BLaER1 (cell line): Measurements from ENCODE around the gene NEMP1.

Experiments
- H3K27ac ChIP-seq: shearing (Covaris generic); formaldehyde crosslinking; 2 replicates; pipeline ENCODE4 v1.8.1; 2022
- H3K27me3 ChIP-seq: shearing (Covaris generic); formaldehyde crosslinking; 2 replicates; pipeline ENCODE4 v1.8.1; 2022
- H3K36me3 ChIP-seq: shearing (Covaris generic); formaldehyde crosslinking; 2 replicates; pipeline ENCODE4 v1.8.1; 2022
- H3K4me1 ChIP-seq: shearing (Covaris generic); formaldehyde crosslinking; 2 replicates; pipeline ENCODE4 v1.8.1; 2022
- H3K4me2 ChIP-seq: shearing (Covaris generic); formaldehyde crosslinking; 2 replicates; pipeline ENCODE4 v1.8.1; 2022
- H3K4me3 ChIP-seq: shearing (Covaris generic); formaldehyde crosslinking; 2 replicates; pipeline ENCODE4 v1.8.1; 2022
- H3K9ac ChIP-seq: shearing (Covaris generic); formaldehyde crosslinking; 2 replicates; pipeline ENCODE4 v1.8.1; 2022
- H3K9me3 ChIP-seq: shearing (Covaris generic); formaldehyde crosslinking; 2 replicates; pipeline ENCODE4 v1.8.1; 2022
- H4K20me1 ChIP-seq: shearing (Covaris generic); formaldehyde crosslinking; 2 replicates; pipeline ENCODE4 v1.8.1; 2022
- Cebpa-rat ChIP-seq: shearing (Covaris generic); IDR thresholded peaks from 2 replicates; pipeline ENCODE4 v1.8.1; 2022

Gene NEMP1

GRCh38 chr12:57096748-57097553 lies 18.4 kb upstream of the NEMP1 start:
- Histone ChIP-seq H3K4me3 (no peak overlapping the region), H3K27ac (peak overlapping the region; percentile 24; the same call in 1 of the 2 replicates), H3K9ac (peak overlapping the region; percentile 28; the same call in 1 of the 2 replicates), H3K4me1 (peaks cover 68% of the 10 kb centered on the region), H3K9me3 (no peaks in the 10 kb centered on the region), H4K20me1 (peaks cover 37% of the 10 kb centered on the region), H3K27me3 (no peaks in the 10 kb centered on the region), H3K4me2 (peak overlapping the region; percentile 59; the same call in 1 of the 2 replicates), H3K36me3 (peaks cover 84% of the 10 kb centered on the region)
- no peak for TF ChIP-seq Cebpa-rat

GRCh38 chr12:57096099-57096572 lies 17.5 kb upstream of the NEMP1 start:
- Histone ChIP-seq H3K36me3 (peaks cover 85% of the 10 kb centered on the region), H3K4me1 (peaks cover 74% of the 10 kb centered on the region), H4K20me1 (peaks cover 45% of the 10 kb centered on the region), H3K4me2 (no peak overlapping the region), H3K27ac (peak overlapping the region; percentile 24), H3K9ac (no peak overlapping the region), H3K9me3 (no peaks in the 10 kb centered on the region), H3K4me3 (no peak overlapping the region), H3K27me3 (no peaks in the 10 kb centered on the region)
- TF ChIP-seq Cebpa-rat = no peak

- Histone ChIP-seq H3K9ac (peak overlapping the region; percentile 27; the same call in 1 of the 2 replicates), H3K36me3 (peaks cover 92% of the 10 kb centered on the region), H3K4me3 (no peak overlapping the region), H4K20me1 (peaks cover 52% of the 10 kb centered on the region), H3K9me3 (no peaks in the 10 kb centered on the region), H3K4me1 (peaks cover 81% of the 10 kb centered on the region), H3K27ac (peak overlapping the region; percentile 24; the same call in 1 of the 2 replicates), H3K4me2 (no peak overlapping the region), H3K27me3 (no peaks in the 10 kb centered on the region)
- TF ChIP-seq Cebpa-rat = no peak
These were observed 16.8 kb upstream of the NEMP1 start for GRCh38 chr12:57095440-57095839.

- H3K9ac ChIP-seq = peak overlapping the region; percentile 27
- H3K4me1 ChIP-seq = peaks cover 79% of the 10 kb centered on the region
- H3K27me3 ChIP-seq = no peaks in the 10 kb centered on the region
- TF ChIP-seq Cebpa-rat = no peak
- no peak overlapping the region for H3K4me3 ChIP-seq
- H3K4me2 ChIP-seq = peak overlapping the region; percentile 78
- H3K9me3 ChIP-seq = no peaks in the 10 kb centered on the region
- H4K20me1 ChIP-seq = peaks cover 55% of the 10 kb centered on the region
- H3K36me3 ChIP-seq = peaks cover 82% of the 10 kb centered on the region
- H3K27ac ChIP-seq = peak overlapping the region; percentile 57
These were observed 15.9 kb upstream of the NEMP1 start for GRCh38 chr12:57094208-57095160.

GRCh38 chr12:57093415-57094207 lies 15.0 kb upstream of the NEMP1 start:
- H3K9ac ChIP-seq = peak overlapping the region; percentile 33; the same call in 1 of the 2 replicates
- TF ChIP-seq Cebpa-rat = no peak
- H3K4me2 ChIP-seq = peak overlapping the region; percentile 78
- H3K36me3 ChIP-seq = peaks cover 74% of the 10 kb centered on the region
- no peaks in the 10 kb centered on the region for H3K27me3 ChIP-seq
- peaks cover 50% of the 10 kb centered on the region for H4K20me1 ChIP-seq
- no peaks in the 10 kb centered on the region for H3K9me3 ChIP-seq
- H3K4me3 ChIP-seq = 0 out of 2 replicates have a peak overlapping the region, but pooled peaks have one; percentile 12
- H3K4me1 ChIP-seq = peaks cover 70% of the 10 kb centered on the region
- peak overlapping the region; percentile 57 for H3K27ac ChIP-seq

- Histone ChIP-seq H3K4me2 (peak overlapping the region; percentile 78), H3K27me3 (no peaks in the 10 kb centered on the region), H3K27ac (no peak overlapping the region), H3K9me3 (no peaks in the 10 kb centered on the region), H3K4me1 (peaks cover 68% of the 10 kb centered on the region), H3K9ac (0 out of 2 replicates have a peak overlapping the region, but pooled peaks have one; percentile 16), H3K4me3 (no peak overlapping the region), H4K20me1 (peaks cover 50% of the 10 kb centered on the region), H3K36me3 (peaks cover 67% of the 10 kb centered on the region)
- no peak for TF ChIP-seq Cebpa-rat
These were observed 14.4 kb upstream of the NEMP1 start for GRCh38 chr12:57092876-57093414.

GRCh38 chr12:57092529-57092862 lies 13.9 kb upstream of the NEMP1 start:
- 0 out of 2 replicates have a peak overlapping the region, but pooled peaks have one; percentile 16 for H3K9ac ChIP-seq
- no peak for TF ChIP-seq Cebpa-rat
- 0 out of 2 replicates have a peak overlapping the region, but pooled peaks have one; percentile 35 for H3K27ac ChIP-seq
- H3K4me2 ChIP-seq = no peak overlapping the region
- peaks cover 63% of the 10 kb centered on the region for H3K36me3 ChIP-seq
- H3K27me3 ChIP-seq = no peaks in the 10 kb centered on the region
- no peak overlapping the region for H3K4me3 ChIP-seq
- peaks cover 64% of the 10 kb centered on the region for H3K4me1 ChIP-seq
- H4K20me1 ChIP-seq = peaks cover 50% of the 10 kb centered on the region
- H3K9me3 ChIP-seq = no peaks in the 10 kb centered on the region

GRCh38 chr12:57091638-57092528 lies 13.3 kb upstream of the NEMP1 start:
- peaks cover 56% of the 10 kb centered on the region for H3K36me3 ChIP-seq
- no peaks in the 10 kb centered on the region for H3K27me3 ChIP-seq
- peak overlapping the region; percentile 35; the same call in 1 of the 2 replicates for H3K27ac ChIP-seq
- 0 out of 2 replicates have a peak overlapping the region, but pooled peaks have one; percentile 88 for H3K9ac ChIP-seq
- no peaks in the 10 kb centered on the region for H3K9me3 ChIP-seq
- peak overlapping the region; percentile 87 for H3K4me2 ChIP-seq
- TF ChIP-seq Cebpa-rat = no peak
- H4K20me1 ChIP-seq = peaks cover 50% of the 10 kb centered on the region
- peaks cover 58% of the 10 kb centered on the region for H3K4me1 ChIP-seq
- H3K4me3 ChIP-seq = no peak overlapping the region
